ENCODE measurements around the gene GIPC3.

GIPC3 gene

DNA sequence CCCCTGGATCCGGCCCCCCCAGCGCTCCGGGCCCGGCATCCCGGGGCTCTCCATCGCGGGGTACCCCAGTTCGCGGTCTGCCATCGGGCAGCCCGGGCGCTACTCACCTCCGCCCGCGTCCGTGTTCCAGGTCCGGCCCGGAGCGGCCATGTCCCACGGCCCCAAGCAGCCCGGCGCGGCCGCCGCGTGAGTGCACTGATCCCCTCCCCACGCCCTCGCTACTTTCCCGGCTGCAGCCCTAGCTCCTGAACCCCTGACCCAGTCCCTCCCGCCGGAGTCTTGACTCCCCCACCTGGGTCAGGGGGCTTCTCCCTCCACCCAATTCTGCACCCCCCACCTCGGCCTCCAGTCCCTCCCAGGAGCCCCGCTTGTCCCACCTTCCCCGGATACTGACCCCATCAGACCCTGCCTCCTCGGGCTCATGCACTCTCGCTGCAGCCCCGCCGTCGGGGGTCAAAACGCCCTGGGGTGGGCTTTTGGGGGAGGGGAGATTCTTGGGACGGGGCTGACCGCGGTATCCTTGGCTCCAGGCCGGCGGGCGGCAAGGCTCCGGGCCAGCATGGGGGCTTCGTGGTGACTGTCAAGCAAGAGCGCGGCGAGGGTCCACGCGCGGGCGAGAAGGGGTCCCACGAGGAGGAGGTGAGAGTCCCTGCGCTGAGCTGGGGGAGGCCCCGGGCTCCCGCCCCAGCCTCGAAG is 12.0 kb upstream of the GIPC3 start:
- DNase-seq (ENCODE audit: low read depth): no peak

DNA sequence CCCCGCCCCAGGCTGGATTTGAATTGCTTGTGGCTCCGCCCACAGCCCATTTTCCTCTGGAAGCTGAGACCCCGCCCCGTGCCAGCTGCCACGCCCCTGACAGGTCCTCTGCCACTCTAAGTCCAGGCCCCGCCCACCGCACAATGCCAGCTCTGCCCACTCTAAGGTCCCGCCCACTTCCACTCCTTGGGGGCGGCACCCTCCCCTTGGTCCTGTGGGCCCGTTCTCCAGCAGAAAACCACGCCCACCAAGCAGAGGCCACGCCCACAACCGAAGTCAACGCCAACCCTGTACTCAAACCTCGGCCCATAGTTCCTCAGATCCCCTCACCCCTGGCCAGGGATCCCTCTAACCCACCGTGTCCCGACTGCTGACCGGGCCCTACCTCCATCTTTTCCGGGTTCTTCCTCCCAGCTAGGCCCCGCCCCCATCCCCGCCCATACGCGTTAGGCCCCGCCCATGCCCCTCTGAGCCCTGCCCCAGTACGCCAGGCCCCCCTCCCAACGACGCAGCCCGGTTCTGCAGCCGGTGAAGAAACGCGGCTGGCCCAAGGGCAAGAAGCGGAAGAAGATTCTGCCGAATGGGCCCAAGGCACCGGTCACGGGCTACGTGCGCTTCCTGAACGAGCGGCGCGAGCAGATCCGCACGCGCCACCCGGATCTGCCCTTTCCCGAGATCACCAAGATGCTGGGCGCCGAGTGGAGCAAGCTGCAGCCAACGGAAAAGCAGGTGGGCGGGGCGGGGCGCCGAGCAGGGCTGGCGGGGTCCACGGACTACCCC is 11.2 kb upstream of the GIPC3 start:
- TF ChIP-seq, protein P1, sequence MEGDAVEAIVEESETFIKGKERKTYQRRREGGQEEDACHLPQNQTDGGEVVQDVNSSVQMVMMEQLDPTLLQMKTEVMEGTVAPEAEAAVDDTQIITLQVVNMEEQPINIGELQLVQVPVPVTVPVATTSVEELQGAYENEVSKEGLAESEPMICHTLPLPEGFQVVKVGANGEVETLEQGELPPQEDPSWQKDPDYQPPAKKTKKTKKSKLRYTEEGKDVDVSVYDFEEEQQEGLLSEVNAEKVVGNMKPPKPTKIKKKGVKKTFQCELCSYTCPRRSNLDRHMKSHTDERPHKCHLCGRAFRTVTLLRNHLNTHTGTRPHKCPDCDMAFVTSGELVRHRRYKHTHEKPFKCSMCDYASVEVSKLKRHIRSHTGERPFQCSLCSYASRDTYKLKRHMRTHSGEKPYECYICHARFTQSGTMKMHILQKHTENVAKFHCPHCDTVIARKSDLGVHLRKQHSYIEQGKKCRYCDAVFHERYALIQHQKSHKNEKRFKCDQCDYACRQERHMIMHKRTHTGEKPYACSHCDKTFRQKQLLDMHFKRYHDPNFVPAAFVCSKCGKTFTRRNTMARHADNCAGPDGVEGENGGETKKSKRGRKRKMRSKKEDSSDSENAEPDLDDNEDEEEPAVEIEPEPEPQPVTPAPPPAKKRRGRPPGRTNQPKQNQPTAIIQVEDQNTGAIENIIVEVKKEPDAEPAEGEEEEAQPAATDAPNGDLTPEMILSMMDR (IDR thresholded peaks at IDR 0.05; ENCODE audit: low read length, missing control alignments): no peak
- peak overlapping the region; percentile 88 for H3K4me3 ChIP-seq (replicated peaks; ENCODE audit: low read depth, low read length)
- peak; percentile 97 for DNase-seq (ENCODE audit: low read depth)

More for the DNA sequence above, 12.0 kb upstream of the GIPC3 start:
- peak overlapping the region; percentile 88 for H3K4me3 ChIP-seq (replicated peaks; ENCODE audit: low read depth, low read length)
- TF ChIP-seq, protein P1 (IDR thresholded peaks at IDR 0.05; ENCODE audit: low read length, missing control alignments): no peak

DNA sequence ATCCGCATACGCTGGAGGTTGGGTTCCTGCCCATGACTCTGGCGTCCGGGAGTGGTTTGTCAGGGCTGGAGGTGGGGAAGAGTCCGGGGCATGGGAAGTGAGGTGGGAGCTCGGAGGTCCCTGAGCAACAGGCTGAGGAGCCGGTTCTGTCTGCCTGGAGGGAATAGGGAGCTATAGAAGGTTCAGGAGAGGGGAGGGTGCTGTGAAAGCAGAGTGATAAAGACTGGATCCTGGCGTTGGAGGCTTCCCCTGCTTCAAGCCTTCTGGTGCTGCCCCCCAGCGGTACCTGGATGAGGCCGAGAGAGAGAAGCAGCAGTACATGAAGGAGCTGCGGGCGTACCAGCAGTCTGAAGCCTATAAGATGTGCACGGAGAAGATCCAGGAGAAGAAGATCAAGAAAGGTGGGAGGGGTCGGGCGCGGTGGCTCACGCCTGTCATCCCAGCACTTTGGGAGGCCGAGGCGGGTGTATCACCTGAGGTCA is 10.0 kb upstream of the GIPC3 start:
- DNase-seq (ENCODE audit: low read depth): peak; percentile 39
- H3K4me3 ChIP-seq (replicated peaks; ENCODE audit: low read depth, low read length): no peak overlapping the region
- TF ChIP-seq, protein P1 (IDR thresholded peaks at IDR 0.05; ENCODE audit: low read length, missing control alignments): peak; percentile 20

DNA sequence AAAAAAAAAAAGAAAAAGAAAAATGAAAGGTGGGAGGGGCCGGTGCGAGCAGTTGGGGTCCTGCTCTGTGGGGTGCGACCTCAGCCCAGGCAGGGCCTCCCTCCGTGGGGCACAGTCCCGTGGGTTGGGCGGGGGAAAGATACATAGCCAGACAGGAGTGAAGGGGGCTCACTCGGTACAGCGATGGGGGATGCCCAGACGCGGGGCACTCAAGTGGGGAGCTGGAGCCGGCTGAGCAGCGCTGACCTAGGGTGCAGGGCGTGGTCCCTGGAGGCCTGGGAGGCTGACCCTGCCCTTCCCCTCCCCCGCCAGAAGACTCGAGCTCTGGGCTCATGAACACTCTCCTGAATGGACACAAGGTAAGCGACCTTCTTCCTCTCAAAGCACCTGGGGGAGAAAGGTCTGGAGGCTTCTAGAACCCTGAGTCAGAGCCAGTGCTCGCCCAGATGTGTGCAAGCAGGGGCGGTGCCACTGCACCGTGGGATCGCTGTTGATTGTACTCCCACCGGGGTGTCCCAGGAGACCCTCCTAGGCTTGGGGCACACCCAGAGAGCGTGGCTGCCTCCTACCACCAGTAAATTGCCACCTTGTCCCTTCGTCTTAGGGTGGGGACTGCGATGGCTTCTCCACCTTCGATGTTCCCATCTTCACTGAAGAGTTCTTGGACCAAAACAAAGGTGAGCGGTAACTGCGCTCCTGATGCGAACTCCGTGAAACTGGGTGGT is 9.2 kb upstream of the GIPC3 start:
- H3K4me3 ChIP-seq (replicated peaks; ENCODE audit: low read depth, low read length): no peak overlapping the region

DNA sequence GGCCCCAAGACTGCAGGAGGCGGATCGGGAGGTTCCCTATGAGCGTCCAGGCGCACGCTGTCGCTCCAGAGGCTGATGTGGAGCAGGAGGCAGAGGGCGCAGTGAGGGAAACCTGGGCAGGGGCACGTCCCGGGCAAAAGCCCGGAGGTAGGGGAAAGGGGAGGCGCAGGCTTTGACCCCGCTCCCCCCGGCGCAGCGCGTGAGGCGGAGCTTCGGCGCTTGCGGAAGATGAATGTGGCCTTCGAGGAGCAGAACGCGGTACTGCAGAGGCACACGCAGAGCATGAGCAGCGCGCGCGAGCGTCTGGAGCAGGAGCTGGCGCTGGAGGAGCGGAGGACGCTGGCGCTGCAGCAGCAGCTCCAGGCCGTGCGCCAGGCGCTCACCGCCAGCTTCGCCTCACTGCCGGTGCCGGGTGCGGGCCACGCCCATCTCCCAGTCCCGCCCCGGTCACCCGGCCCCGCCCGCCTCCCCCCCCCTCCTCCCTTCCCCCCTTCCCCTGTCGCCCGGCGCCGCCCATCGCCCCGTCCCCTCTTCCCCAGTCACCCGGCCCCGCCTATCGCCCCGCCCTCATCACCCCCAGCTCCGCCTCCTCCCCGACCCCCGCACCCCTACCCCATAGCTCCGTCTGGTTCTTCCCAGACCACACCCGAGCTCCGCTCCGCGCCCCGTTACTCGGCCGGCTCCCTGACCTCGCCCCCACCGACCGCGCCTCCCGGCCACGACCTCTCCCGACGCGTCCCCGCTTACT is 8.4 kb upstream of the GIPC3 start:
- TF ChIP-seq, protein P1 (IDR thresholded peaks at IDR 0.05; ENCODE audit: low read length, missing control alignments): no peak
- H3K4me3 ChIP-seq (replicated peaks; ENCODE audit: low read depth, low read length): no peak overlapping the region
- peak; percentile 73 for DNase-seq (ENCODE audit: low read depth)

More for the DNA sequence above, 9.2 kb upstream of the GIPC3 start:
- TF ChIP-seq, protein P1 (IDR thresholded peaks at IDR 0.05; ENCODE audit: low read length, missing control alignments): no peak
- DNase-seq (ENCODE audit: low read depth): no peak

DNA sequence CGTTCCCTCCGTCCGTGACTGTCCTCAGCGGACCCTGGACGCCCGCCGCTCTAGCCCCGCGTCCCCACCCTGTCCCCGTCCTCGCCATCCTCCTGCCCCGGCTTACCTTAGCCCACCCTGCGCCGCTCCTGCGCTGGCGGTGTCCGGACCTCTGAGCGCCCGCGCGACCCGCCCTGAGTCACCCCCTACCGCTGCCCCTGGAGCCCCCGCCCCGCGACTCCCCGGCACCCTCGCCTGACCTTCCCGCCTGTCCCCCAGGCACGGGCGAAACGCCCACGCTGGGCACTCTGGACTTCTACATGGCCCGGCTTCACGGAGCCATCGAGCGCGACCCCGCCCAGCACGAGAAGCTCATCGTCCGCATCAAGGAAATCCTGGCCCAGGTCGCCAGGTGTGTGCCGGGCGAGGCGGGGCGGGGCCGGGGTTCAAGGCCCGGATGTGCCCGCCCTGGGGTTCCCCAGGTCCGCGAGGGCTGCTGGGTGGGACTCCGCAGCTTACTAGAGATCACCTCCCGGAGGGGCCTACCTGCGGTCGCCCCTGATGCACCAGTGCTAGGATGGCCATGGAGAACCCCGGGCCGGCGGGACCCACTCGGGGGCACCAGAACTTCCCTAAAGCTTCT is 7.4 kb upstream of the GIPC3 start:
- H3K4me3 ChIP-seq (replicated peaks; ENCODE audit: low read depth, low read length): no peak overlapping the region
- TF ChIP-seq, protein P1 (IDR thresholded peaks at IDR 0.05; ENCODE audit: low read length, missing control alignments): no peak
- DNase-seq (ENCODE audit: low read depth): no peak

Measured in fibroblast of pulmonary artery (primary cell).